ENCODE measurements around the gene BANP.

GRCh38 chr16:88026964-88027938, 76.0 kb downstream of the BANP start:
- TF ChIP-seq, protein P1, sequence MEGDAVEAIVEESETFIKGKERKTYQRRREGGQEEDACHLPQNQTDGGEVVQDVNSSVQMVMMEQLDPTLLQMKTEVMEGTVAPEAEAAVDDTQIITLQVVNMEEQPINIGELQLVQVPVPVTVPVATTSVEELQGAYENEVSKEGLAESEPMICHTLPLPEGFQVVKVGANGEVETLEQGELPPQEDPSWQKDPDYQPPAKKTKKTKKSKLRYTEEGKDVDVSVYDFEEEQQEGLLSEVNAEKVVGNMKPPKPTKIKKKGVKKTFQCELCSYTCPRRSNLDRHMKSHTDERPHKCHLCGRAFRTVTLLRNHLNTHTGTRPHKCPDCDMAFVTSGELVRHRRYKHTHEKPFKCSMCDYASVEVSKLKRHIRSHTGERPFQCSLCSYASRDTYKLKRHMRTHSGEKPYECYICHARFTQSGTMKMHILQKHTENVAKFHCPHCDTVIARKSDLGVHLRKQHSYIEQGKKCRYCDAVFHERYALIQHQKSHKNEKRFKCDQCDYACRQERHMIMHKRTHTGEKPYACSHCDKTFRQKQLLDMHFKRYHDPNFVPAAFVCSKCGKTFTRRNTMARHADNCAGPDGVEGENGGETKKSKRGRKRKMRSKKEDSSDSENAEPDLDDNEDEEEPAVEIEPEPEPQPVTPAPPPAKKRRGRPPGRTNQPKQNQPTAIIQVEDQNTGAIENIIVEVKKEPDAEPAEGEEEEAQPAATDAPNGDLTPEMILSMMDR (IDR thresholded peaks at IDR 0.05), result no peak
- no peak for TF ChIP-seq POLR2A (IDR thresholded peaks at IDR 0.05)
